Stimulated activated naive CD8-positive, alpha-beta T cell treated with anti-CD3 and anti-CD28 coated beads, Interleukin-15, amount 100 ng/mL, for 72 hours (primary cell): Measurements from ENCODE around the gene SNCAIP.
A peak's percentile ranks its signal among the peaks of the same experiment; 100 is the strongest.

Source experiments
- ATAC-seq: fragments of 150-1000 bp; cut with Tn5 transposase; 2 replicates; pipeline ENCODE4 v1.10.0; 2021; ENCODE audit warnings: mild to moderate bottlenecking, moderate library complexity
- DNase-seq, 2 donors: peaks; one replicate each; pipeline ENCODE4 v3.0.0; 2021 to 2022
- H3K27ac Mint-ChIP-seq, 2 donors: one replicate each; pipeline ENCODE4 v1.8.0; 2022; ENCODE audit warnings: mild to moderate bottlenecking in 2 of 2, mixed read lengths in 2 of 2, moderate library complexity in 2 of 2
- H3K27me3 Mint-ChIP-seq: one replicate; pipeline ENCODE4 v1.8.0; 2022; ENCODE audit warnings: mixed read lengths
- H3K4me1 Mint-ChIP-seq: one replicate; pipeline ENCODE4 v1.8.0; 2022; ENCODE audit warnings: mild to moderate bottlenecking, mixed read lengths
- H3K4me3 Mint-ChIP-seq, 2 donors: one replicate each; pipeline ENCODE4 v1.8.0; 2022; ENCODE audit warnings: mild to moderate bottlenecking in 2 of 2, mixed read lengths in 2 of 2, moderate library complexity in 1 of 2
- H3K9me3 Mint-ChIP-seq, 2 donors: one replicate each; pipeline ENCODE4 v1.8.0; 2022; ENCODE audit warnings: mixed read lengths in 2 of 2

SNCAIP gene

DNA sequence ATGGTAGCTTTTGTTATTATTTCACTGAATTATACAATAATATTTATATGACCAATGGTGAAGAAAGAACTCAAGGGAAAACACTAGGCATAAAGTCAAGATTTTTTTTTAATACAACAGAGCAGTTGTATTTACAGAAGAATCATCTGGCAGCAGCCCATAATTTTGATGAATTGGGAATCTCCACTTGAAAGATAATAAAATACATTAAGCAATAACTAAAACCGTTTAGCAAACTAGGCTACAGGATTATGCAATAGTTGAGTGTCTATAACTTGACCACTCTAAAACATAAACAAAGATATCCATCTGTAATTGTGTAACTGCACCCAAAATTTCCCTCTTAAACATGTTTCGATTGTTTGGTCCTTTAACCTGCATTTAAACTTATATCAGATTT is 80.8 kb downstream of the SNCAIP start:
- no peaks in the 10 kb centered on the region for H3K9me3 Mint-ChIP-seq
- H3K4me3 Mint-ChIP-seq, result no peak overlapping the region
- H3K27me3 Mint-ChIP-seq, result no peaks in the 10 kb centered on the region
- no peak overlapping the region for H3K27ac Mint-ChIP-seq
- H3K4me1 Mint-ChIP-seq, result no peaks in the 10 kb centered on the region
- DNase-seq, result no peak
- ATAC-seq, result no peak

DNA sequence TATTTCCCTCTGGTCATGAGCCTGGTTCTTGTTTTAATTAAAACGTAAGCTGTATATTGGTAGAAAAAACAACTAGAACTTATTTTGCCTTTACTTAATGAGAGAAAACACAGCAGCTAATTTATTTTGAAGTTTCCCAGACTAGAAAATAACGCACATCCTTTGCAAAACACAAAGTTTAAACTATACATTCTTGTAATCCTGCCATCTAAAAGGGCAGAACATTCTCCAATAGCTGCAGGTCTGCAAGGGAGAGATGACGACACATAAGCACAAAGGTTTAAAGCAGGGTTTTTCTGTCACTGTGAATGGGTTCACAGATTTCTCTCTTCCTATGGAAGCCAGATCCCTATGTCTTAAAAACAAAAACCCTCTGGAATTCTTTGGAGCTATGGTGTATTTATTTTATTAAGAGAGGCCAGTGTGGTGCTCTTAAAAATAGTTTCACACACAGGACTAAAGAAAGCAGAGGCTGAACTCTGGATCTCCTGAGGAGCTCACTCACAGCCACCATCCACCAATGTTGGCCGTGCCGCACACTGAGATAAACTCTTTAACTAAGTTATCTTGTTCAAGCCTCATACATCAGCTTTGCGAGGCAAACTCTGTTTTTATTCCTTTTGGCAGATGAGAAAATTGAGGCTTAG is 82.4 kb downstream of the SNCAIP start:
- Mint-ChIP-seq H3K27me3 (no peaks in the 10 kb centered on the region), H3K4me1 (no peaks in the 10 kb centered on the region), H3K9me3 (no peaks in the 10 kb centered on the region), H3K4me3 (no peak overlapping the region), H3K27ac (no peak overlapping the region)
- ATAC-seq, result no peak
- no peak for DNase-seq

GRCh38 chr5:122398016-122398415 is 86.0 kb downstream of the SNCAIP start:
- no peaks in the 10 kb centered on the region for H3K4me1 Mint-ChIP-seq
- DNase-seq, result no peak

GRCh38 chr5:122400341-122400740 is 88.3 kb downstream of the SNCAIP start:
- no peak overlapping the region for H3K27ac Mint-ChIP-seq
- ATAC-seq (no peak), DNase-seq (no peak)
- H3K4me1 Mint-ChIP-seq, result no peaks in the 10 kb centered on the region
- H3K4me3 Mint-ChIP-seq, result no peak overlapping the region
- H3K9me3 Mint-ChIP-seq, result peaks cover 0 to 6% of the 10 kb centered on the region in 2 donors
- peaks cover 6% of the 10 kb centered on the region for H3K27me3 Mint-ChIP-seq

More at GRCh38 chr5:122398016-122398415, 86.0 kb downstream of the SNCAIP start:
- Mint-ChIP-seq H3K27me3 (peaks cover 6% of the 10 kb centered on the region), H3K4me3 (no peak overlapping the region), H3K27ac (no peak overlapping the region), H3K9me3 (peaks cover 0 to 6% of the 10 kb centered on the region in 2 donors)
- no peak for ATAC-seq

- H3K27ac Mint-ChIP-seq, result no peak overlapping the region
- peaks cover 0 to 6% of the 10 kb centered on the region in 2 donors for H3K9me3 Mint-ChIP-seq
- H3K4me3 Mint-ChIP-seq, result no peak overlapping the region
- peaks cover 6% of the 10 kb centered on the region for H3K27me3 Mint-ChIP-seq
- H3K4me1 Mint-ChIP-seq, result no peaks in the 10 kb centered on the region
- no peak for ATAC-seq
- DNase-seq, result no peak
Observed at GRCh38 chr5:122400938-122401337, 88.9 kb downstream of the SNCAIP start.

GRCh38 chr5:122401976-122402725 is 90.1 kb downstream of the SNCAIP start:
- peak overlapping the region in 1 of 2 donors; percentile 74 for H3K27ac Mint-ChIP-seq
- H3K27me3 Mint-ChIP-seq, result peaks cover 6% of the 10 kb centered on the region
- DNase-seq (no peak), ATAC-seq (no peak)
- H3K4me1 Mint-ChIP-seq, result no peaks in the 10 kb centered on the region
- H3K9me3 Mint-ChIP-seq, result peaks cover 0 to 6% of the 10 kb centered on the region in 2 donors
- H3K4me3 Mint-ChIP-seq, result no peak overlapping the region

DNA sequence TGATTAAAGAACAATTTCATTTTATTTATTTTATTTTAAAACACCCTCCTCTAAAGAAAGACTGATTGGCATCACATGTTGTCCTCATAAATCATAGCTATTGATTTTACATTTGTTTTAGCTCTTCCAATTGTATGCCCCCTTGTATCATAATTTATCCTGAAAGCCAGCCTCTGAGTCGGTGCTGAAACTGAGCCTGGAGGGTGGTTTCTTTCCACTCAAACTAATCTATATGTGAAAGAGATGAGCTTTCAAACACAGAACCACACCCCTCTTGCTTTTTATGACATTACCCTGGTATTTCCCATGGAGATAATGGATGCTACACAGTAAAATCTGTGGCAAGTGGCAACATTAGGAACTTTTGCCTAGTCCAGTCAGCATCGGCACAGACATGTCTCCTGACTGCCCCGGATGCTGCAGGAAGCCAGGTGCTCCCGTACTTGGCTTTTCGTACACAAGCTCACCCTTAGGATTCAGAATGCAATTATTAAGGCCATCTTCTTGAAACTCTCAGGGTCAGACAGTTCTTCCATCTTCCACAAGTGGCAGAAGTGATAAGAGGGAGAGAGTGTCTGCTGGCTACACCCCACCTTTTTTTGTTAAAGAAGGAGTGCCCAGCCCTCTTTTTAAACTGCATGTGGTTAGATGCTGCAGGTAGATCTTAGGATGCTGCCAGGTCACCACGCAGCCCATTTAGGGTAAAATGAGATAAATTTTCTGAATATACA is 91.1 kb downstream of the SNCAIP start:
- H3K9me3 Mint-ChIP-seq, result peaks cover 0 to 6% of the 10 kb centered on the region in 2 donors
- no peaks in the 10 kb centered on the region for H3K4me1 Mint-ChIP-seq
- H3K27ac Mint-ChIP-seq, result no peak overlapping the region
- peaks cover 6% of the 10 kb centered on the region for H3K27me3 Mint-ChIP-seq
- H3K4me3 Mint-ChIP-seq, result no peak overlapping the region
- DNase-seq (no peak), ATAC-seq (no peak)

DNA sequence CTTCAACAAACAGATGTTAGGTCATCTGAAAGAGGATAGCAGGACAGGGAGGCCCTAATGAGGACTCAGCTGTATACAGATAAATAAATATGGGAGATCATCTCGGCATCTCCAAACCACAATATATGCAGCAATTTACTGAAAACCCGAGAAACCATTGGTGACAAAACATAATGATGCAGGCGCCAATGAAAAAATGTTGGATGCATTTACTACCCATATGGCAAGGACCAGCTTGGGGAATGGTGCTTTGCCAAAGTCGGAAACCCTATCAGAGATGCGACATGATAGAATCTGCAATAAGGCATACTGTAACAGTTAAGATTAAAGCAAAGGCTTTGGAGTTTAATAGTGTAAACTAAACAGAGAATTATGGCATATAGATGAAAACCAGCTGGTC is 92.0 kb downstream of the SNCAIP start:
- ATAC-seq (no peak), DNase-seq (no peak)
- peaks cover 12% of the 10 kb centered on the region for H3K27me3 Mint-ChIP-seq
- H3K9me3 Mint-ChIP-seq, result peaks cover 0 to 6% of the 10 kb centered on the region in 2 donors
- no peak overlapping the region for H3K4me3 Mint-ChIP-seq
- H3K4me1 Mint-ChIP-seq, result no peaks in the 10 kb centered on the region
- H3K27ac Mint-ChIP-seq, result peak overlapping the region in 1 of 2 donors; percentile 13

DNA sequence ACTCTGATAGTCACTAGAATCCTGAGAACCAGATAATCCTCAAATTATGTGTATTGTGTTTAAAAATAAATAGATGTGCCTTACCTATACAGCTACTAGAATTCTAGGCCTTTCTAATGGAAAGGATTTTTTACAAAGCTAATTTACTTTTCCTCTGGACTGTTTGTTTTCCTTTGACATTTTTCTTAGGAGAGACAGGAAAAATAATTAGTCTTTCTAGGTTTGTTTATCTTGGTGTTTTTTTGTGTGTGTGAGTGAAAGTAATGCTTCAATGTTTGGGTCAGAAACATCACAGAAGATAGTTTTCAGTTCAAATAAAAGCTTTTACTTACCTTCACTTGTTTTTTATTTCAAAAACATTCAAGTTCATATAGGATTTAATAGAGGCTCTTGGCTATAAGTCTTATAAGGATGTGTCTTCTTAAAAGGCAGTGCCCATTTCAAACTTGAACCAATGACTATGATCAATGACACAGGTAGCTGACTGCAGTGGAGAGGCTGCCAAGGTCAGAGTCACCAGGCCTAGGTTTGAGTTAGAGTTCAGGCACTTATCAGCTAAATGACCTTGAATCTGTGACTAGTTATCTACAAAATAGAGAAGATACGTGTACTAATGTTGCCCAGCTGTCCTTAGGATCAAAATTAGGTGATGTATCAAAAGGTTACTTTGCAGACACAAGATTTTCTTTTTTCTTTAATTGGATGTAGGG is 92.8 kb downstream of the SNCAIP start:
- Mint-ChIP-seq H3K4me3 (no peak overlapping the region), H3K27ac (no peak overlapping the region), H3K27me3 (peaks cover 12% of the 10 kb centered on the region), H3K4me1 (no peaks in the 10 kb centered on the region), H3K9me3 (peaks cover 0 to 6% of the 10 kb centered on the region in 2 donors)
- DNase-seq, result no peak
- ATAC-seq, result no peak

- no peak for DNase-seq
- peaks cover 6% of the 10 kb centered on the region for H3K27me3 Mint-ChIP-seq
- H3K4me3 Mint-ChIP-seq, result no peak overlapping the region
- no peak for ATAC-seq
- no peak overlapping the region for H3K27ac Mint-ChIP-seq
- H3K9me3 Mint-ChIP-seq, result no peaks in the 10 kb centered on the region
- no peaks in the 10 kb centered on the region for H3K4me1 Mint-ChIP-seq
Observed at GRCh38 chr5:122405751-122406150, 93.7 kb downstream of the SNCAIP start.

- Mint-ChIP-seq H3K4me3 (no peak overlapping the region), H3K27me3 (peaks cover 6% of the 10 kb centered on the region), H3K4me1 (no peaks in the 10 kb centered on the region), H3K27ac (no peak overlapping the region), H3K9me3 (no peaks in the 10 kb centered on the region)
- DNase-seq (no peak), ATAC-seq (no peak)
Observed at GRCh38 chr5:122406181-122406580, 94.1 kb downstream of the SNCAIP start.

GRCh38 chr5:122408592-122409224 is 96.7 kb downstream of the SNCAIP start:
- no peak overlapping the region for H3K27ac Mint-ChIP-seq
- DNase-seq (no peak), ATAC-seq (no peak)

GRCh38 chr5:122412966-122413365 is 100.9 kb downstream of the SNCAIP start:
- no peak overlapping the region for H3K4me3 Mint-ChIP-seq
- no peak for DNase-seq
- ATAC-seq, result no peak
- H3K9me3 Mint-ChIP-seq, result no peaks in the 10 kb centered on the region
- H3K27me3 Mint-ChIP-seq, result peaks cover 28% of the 10 kb centered on the region
- no peak overlapping the region for H3K27ac Mint-ChIP-seq
- H3K4me1 Mint-ChIP-seq, result no peaks in the 10 kb centered on the region

More at GRCh38 chr5:122408592-122409224, 96.7 kb downstream of the SNCAIP start:
- Mint-ChIP-seq H3K4me1 (no peaks in the 10 kb centered on the region), H3K27me3 (peaks cover 28% of the 10 kb centered on the region), H3K9me3 (no peaks in the 10 kb centered on the region), H3K4me3 (no peak overlapping the region)

DNA sequence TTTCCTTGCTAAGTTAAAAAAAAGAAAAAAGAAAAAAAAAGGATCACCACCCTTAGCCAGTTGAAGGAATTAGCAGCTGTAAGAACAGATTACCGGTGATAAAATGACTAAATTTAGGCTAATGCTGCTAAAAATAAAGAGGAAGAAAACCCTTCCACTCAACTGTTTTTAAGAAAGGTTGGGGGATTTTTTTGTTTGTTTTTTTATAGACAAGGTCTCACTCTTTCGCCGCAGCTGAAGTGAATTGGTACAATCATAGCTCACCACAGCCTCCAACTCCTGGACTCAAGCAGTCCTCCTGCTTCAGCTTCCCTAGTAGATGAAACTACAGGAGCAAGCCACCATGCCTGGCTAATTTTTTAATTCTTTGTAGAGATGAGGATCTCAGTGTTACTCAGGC is 101.7 kb downstream of the SNCAIP start:
- Mint-ChIP-seq H3K9me3 (no peaks in the 10 kb centered on the region), H3K4me1 (no peaks in the 10 kb centered on the region)
- ATAC-seq, result no peak

More for the DNA sequence above, 101.7 kb downstream of the SNCAIP start:
- Mint-ChIP-seq H3K4me3 (no peak overlapping the region), H3K27ac (no peak overlapping the region), H3K27me3 (peaks cover 22% of the 10 kb centered on the region)
- DNase-seq, result no peak
